Measurements from ENCODE around the gene CRISP2. TPM values are rescaled to one million over a fixed set of nuclear protein-coding genes. Genes with fewer than 3 reads are reported as not detected.
"Not testable (repeated sequence)": the region's sequence is repeated elsewhere in the genome, so short reads cannot be mapped to it uniquely, and the experiment has no call there.

CRISP2 gene
- total RNA-seq, 2 experiments from 2014 or later = not detected

GRCh38 chr6:49676671-49677281 is 36.6 kb downstream of the CRISP2 start:
- no peak overlapping the region for H3K4me3 Mint-ChIP-seq
- H3K9me3 Mint-ChIP-seq = no peaks in the 10 kb centered on the region
- CTCF ChIA-PET = no interaction called here
- no peaks in the 10 kb centered on the region for H3K36me3 Mint-ChIP-seq (ENCODE audit: low read depth)
- no peak for DNase-seq
- H3K27ac Mint-ChIP-seq = no peak overlapping the region
- no peaks in the 10 kb centered on the region for H3K4me1 Mint-ChIP-seq
- no peaks in the 10 kb centered on the region for H3K27me3 Mint-ChIP-seq
- POLR2A ChIA-PET = no interaction called here

- POLR2A ChIA-PET = no interaction called here
- H3K36me3 Mint-ChIP-seq (ENCODE audit: low read depth) = no peaks in the 10 kb centered on the region
- H3K9me3 Mint-ChIP-seq = no peaks in the 10 kb centered on the region
- no peaks in the 10 kb centered on the region for H3K27me3 Mint-ChIP-seq
- DNase-seq = no peak
- CTCF ChIA-PET = no interaction called here
- H3K4me1 Mint-ChIP-seq = no peaks in the 10 kb centered on the region
- no peak overlapping the region for H3K4me3 Mint-ChIP-seq
- H3K27ac Mint-ChIP-seq = no peak overlapping the region
Measured at GRCh38 chr6:49675816-49676215, 37.5 kb downstream of the CRISP2 start.

- H3K4me3 Mint-ChIP-seq = no peak overlapping the region
- DNase-seq = no peak
- H3K27ac Mint-ChIP-seq = no peak overlapping the region
- ChIA-PET POLR2A (no interaction called here), CTCF (no interaction called here)
- H3K27me3 Mint-ChIP-seq = no peaks in the 10 kb centered on the region
- no peaks in the 10 kb centered on the region for H3K9me3 Mint-ChIP-seq
- H3K36me3 Mint-ChIP-seq (ENCODE audit: low read depth) = no peaks in the 10 kb centered on the region
- H3K4me1 Mint-ChIP-seq = no peaks in the 10 kb centered on the region
Measured at GRCh38 chr6:49668083-49668511, 45.2 kb downstream of the CRISP2 start.

- Mint-ChIP-seq H3K36me3 (ENCODE audit: low read depth) (no peaks in the 10 kb centered on the region), H3K9me3 (no peaks in the 10 kb centered on the region), H3K4me3 (no peak overlapping the region), H3K27ac (no peak overlapping the region), H3K27me3 (no peaks in the 10 kb centered on the region), H3K4me1 (no peaks in the 10 kb centered on the region)
- CTCF ChIA-PET = no interaction called here
- no peak for DNase-seq
- POLR2A ChIA-PET = no interaction called here
Measured at GRCh38 chr6:49666930-49667757, 46.2 kb downstream of the CRISP2 start.

- ChIA-PET CTCF (no interaction called here), POLR2A (no interaction called here)
- no peak overlapping the region for H3K27ac Mint-ChIP-seq
- DNase-seq = no peak
- H3K4me1 Mint-ChIP-seq = no peaks in the 10 kb centered on the region
- no peaks in the 10 kb centered on the region for H3K9me3 Mint-ChIP-seq
- H3K36me3 Mint-ChIP-seq (ENCODE audit: low read depth) = no peaks in the 10 kb centered on the region
- no peaks in the 10 kb centered on the region for H3K27me3 Mint-ChIP-seq
- H3K4me3 Mint-ChIP-seq = no peak overlapping the region
Measured at GRCh38 chr6:49666480-49666879, 46.9 kb downstream of the CRISP2 start.

- no peak overlapping the region for H3K27ac Mint-ChIP-seq
- DNase-seq = no peak
- POLR2A ChIA-PET = no interaction called here
- H3K4me3 Mint-ChIP-seq = no peak overlapping the region
- H3K9me3 Mint-ChIP-seq = no peaks in the 10 kb centered on the region
- no peaks in the 10 kb centered on the region for H3K4me1 Mint-ChIP-seq
- no peaks in the 10 kb centered on the region for H3K36me3 Mint-ChIP-seq (ENCODE audit: low read depth)
- CTCF ChIA-PET = no interaction called here
- H3K27me3 Mint-ChIP-seq = no peaks in the 10 kb centered on the region
Measured at GRCh38 chr6:49664817-49665216, 48.5 kb downstream of the CRISP2 start.

- not testable (repeated sequence) for H3K27me3 Mint-ChIP-seq, DNase-seq
Measured at GRCh38 chr6:49664054-49664453, 49.3 kb downstream of the CRISP2 start.

GRCh38 chr6:49662892-49663261 is 50.5 kb downstream of the CRISP2 start:
- POLR2A ChIA-PET = no interaction called here
- no peaks in the 10 kb centered on the region for H3K27me3 Mint-ChIP-seq
- DNase-seq = no peak
- CTCF ChIA-PET = no interaction called here
- H3K27ac Mint-ChIP-seq = no peak overlapping the region
- H3K9me3 Mint-ChIP-seq = no peaks in the 10 kb centered on the region
- H3K4me1 Mint-ChIP-seq = no peaks in the 10 kb centered on the region
- H3K36me3 Mint-ChIP-seq (ENCODE audit: low read depth) = no peaks in the 10 kb centered on the region
- no peak overlapping the region for H3K4me3 Mint-ChIP-seq

More at GRCh38 chr6:49664054-49664453, 49.3 kb downstream of the CRISP2 start:
- H3K27ac Mint-ChIP-seq; H3K4me3 Mint-ChIP-seq; CTCF ChIA-PET; H3K4me1 Mint-ChIP-seq; POLR2A ChIA-PET; H3K36me3 Mint-ChIP-seq (ENCODE audit: low read depth); H3K9me3 Mint-ChIP-seq: not testable (repeated sequence)

- Mint-ChIP-seq H3K27me3 (no peaks in the 10 kb centered on the region), H3K9me3 (no peaks in the 10 kb centered on the region), H3K27ac (no peak overlapping the region), H3K36me3 (ENCODE audit: low read depth) (no peaks in the 10 kb centered on the region), H3K4me3 (no peak overlapping the region), H3K4me1 (no peaks in the 10 kb centered on the region)
- POLR2A ChIA-PET = no interaction called here
- CTCF ChIA-PET = no interaction called here
- no peak for DNase-seq
Measured at GRCh38 chr6:49662231-49662891, 51.0 kb downstream of the CRISP2 start.

GRCh38 chr6:49653942-49654341 is 59.4 kb downstream of the CRISP2 start:
- Mint-ChIP-seq H3K36me3 (ENCODE audit: low read depth) (no peaks in the 10 kb centered on the region), H3K4me1 (no peaks in the 10 kb centered on the region), H3K27ac (no peak overlapping the region), H3K9me3 (no peaks in the 10 kb centered on the region), H3K27me3 (no peaks in the 10 kb centered on the region), H3K4me3 (no peak overlapping the region)
- DNase-seq = no peak
- POLR2A ChIA-PET = no interaction called here
- CTCF ChIA-PET = no interaction called here

- H3K4me1 Mint-ChIP-seq = no peaks in the 10 kb centered on the region
- CTCF ChIA-PET = no interaction called here
- POLR2A ChIA-PET = no interaction called here
- no peak overlapping the region for H3K27ac Mint-ChIP-seq
- no peak for DNase-seq
- H3K9me3 Mint-ChIP-seq = no peaks in the 10 kb centered on the region
- no peaks in the 10 kb centered on the region for H3K36me3 Mint-ChIP-seq (ENCODE audit: low read depth)
- H3K4me3 Mint-ChIP-seq = no peak overlapping the region
- H3K27me3 Mint-ChIP-seq = no peaks in the 10 kb centered on the region
Measured at GRCh38 chr6:49653438-49653837, 59.9 kb downstream of the CRISP2 start.

- H3K4me1 Mint-ChIP-seq = no peaks in the 10 kb centered on the region
- no peaks in the 10 kb centered on the region for H3K36me3 Mint-ChIP-seq (ENCODE audit: low read depth)
- no peak for DNase-seq
- no peak overlapping the region for H3K27ac Mint-ChIP-seq
- CTCF ChIA-PET = no interaction called here
- H3K27me3 Mint-ChIP-seq = no peaks in the 10 kb centered on the region
- POLR2A ChIA-PET = no interaction called here
- H3K9me3 Mint-ChIP-seq = no peaks in the 10 kb centered on the region
- no peak overlapping the region for H3K4me3 Mint-ChIP-seq
Measured at GRCh38 chr6:49651239-49651638, 62.1 kb downstream of the CRISP2 start.

- Mint-ChIP-seq H3K4me1 (no peaks in the 10 kb centered on the region), H3K27ac (no peak overlapping the region), H3K9me3 (no peaks in the 10 kb centered on the region), H3K36me3 (ENCODE audit: low read depth) (no peaks in the 10 kb centered on the region), H3K4me3 (no peak overlapping the region), H3K27me3 (no peaks in the 10 kb centered on the region)
- ChIA-PET CTCF (no interaction called here), POLR2A (no interaction called here)
- DNase-seq = no peak
Measured at GRCh38 chr6:49649988-49650387, 63.4 kb downstream of the CRISP2 start.

- ChIA-PET CTCF (no interaction called here), POLR2A (no interaction called here)
- H3K9me3 Mint-ChIP-seq = no peaks in the 10 kb centered on the region
Measured at GRCh38 chr6:49648036-49648435, 65.3 kb downstream of the CRISP2 start.

More at GRCh38 chr6:49648036-49648435, 65.3 kb downstream of the CRISP2 start:
- Mint-ChIP-seq H3K4me3 (no peak overlapping the region), H3K4me1 (no peaks in the 10 kb centered on the region), H3K36me3 (ENCODE audit: low read depth) (no peaks in the 10 kb centered on the region), H3K27ac (no peak overlapping the region), H3K27me3 (no peaks in the 10 kb centered on the region)
- DNase-seq = no peak

All from activated CD4-positive, alpha-beta memory T cell treated with anti-CD3 and anti-CD28 coated beads, Interleukin-2, amount 10 ng/mL, durations not matched to agents 7 days and 5 days (primary cell).